ENCODE measurements around the gene MDP1. TPM values are rescaled to one million over a fixed set of nuclear protein-coding genes. Genes with fewer than 3 reads are reported as not detected.

MDP1 gene
- total RNA-seq = 18.0 to 18.4 TPM (median 18.3 TPM) in 3 replicates

- H3K9me3 Mint-ChIP-seq = no peaks in the 10 kb centered on the region
- no peaks in the 10 kb centered on the region for H3K27me3 Mint-ChIP-seq (ENCODE audit: low read depth)
- peaks cover 8% of the 10 kb centered on the region for H3K36me3 Mint-ChIP-seq
- H3K4me1 Mint-ChIP-seq = peaks cover 35% of the 10 kb centered on the region
- peak; percentile 42 to 74 for DNase-seq (ENCODE audit: low spot score in 2 of 2, unreplicated experiment in 2 of 2)
- peak within 1 kb of the TSS; percentile 91 for H3K4me3 Mint-ChIP-seq
- peak within 1 kb of the TSS; percentile 99 for H3K27ac Mint-ChIP-seq
- TF ChIP-seq CTCF (IDR thresholded peaks at IDR 0.05; ENCODE audit: unreplicated experiment) = no peak
Observed at GRCh38 chr14:24215495-24216344, at the start of gene MDP1. TSS of gene MDP1 (minus strand) at chr14:24216066. CDS start at chr14:24215955, 111 bp downstream.

- Mint-ChIP-seq H3K4me3 (no peak overlapping the region), H3K27ac (peak overlapping the region; percentile 88), H3K4me1 (peaks cover 17% of the 10 kb centered on the region), H3K36me3 (peaks cover 13% of the 10 kb centered on the region), H3K9me3 (no peaks in the 10 kb centered on the region), H3K27me3 (ENCODE audit: low read depth) (no peaks in the 10 kb centered on the region)
- no peak for DNase-seq (ENCODE audit: low spot score in 2 of 2, unreplicated experiment in 2 of 2)
- no peak for TF ChIP-seq CTCF (IDR thresholded peaks at IDR 0.05; ENCODE audit: unreplicated experiment)
Observed at GRCh38 chr14:24264298-24264697, 48.4 kb upstream of the MDP1 start.

- Mint-ChIP-seq H3K9me3 (no peaks in the 10 kb centered on the region), H3K27ac (peak overlapping the region; percentile 88), H3K4me3 (no peak overlapping the region), H3K36me3 (peaks cover 13% of the 10 kb centered on the region), H3K4me1 (peaks cover 22% of the 10 kb centered on the region), H3K27me3 (ENCODE audit: low read depth) (no peaks in the 10 kb centered on the region)
- DNase-seq (ENCODE audit: low spot score in 2 of 2, unreplicated experiment in 2 of 2) = no peak
- no peak for TF ChIP-seq CTCF (IDR thresholded peaks at IDR 0.05; ENCODE audit: unreplicated experiment)
Observed at GRCh38 chr14:24263848-24264247, 48.0 kb upstream of the MDP1 start.

GRCh38 chr14:24262821-24263733, 47.2 kb upstream of the MDP1 start, which contains the start of gene TGM1:
TSS of gene TGM1 (minus strand) at chr14:24263177. CDS start at chr14:24262352, 825 bp downstream.
- H3K4me1 Mint-ChIP-seq = peaks cover 27% of the 10 kb centered on the region
- no peaks in the 10 kb centered on the region for H3K27me3 Mint-ChIP-seq (ENCODE audit: low read depth)
- H3K36me3 Mint-ChIP-seq = peaks cover 13% of the 10 kb centered on the region
- DNase-seq (ENCODE audit: low spot score in 2 of 2, unreplicated experiment in 2 of 2) = no peak
- H3K9me3 Mint-ChIP-seq = no peaks in the 10 kb centered on the region
- no peak within 1 kb of the TSS for H3K4me3 Mint-ChIP-seq
- no peak for TF ChIP-seq CTCF (IDR thresholded peaks at IDR 0.05; ENCODE audit: unreplicated experiment)
- peak within 1 kb of the TSS; percentile 88 for H3K27ac Mint-ChIP-seq

- TF ChIP-seq CTCF (IDR thresholded peaks at IDR 0.05; ENCODE audit: unreplicated experiment) = no peak
- Mint-ChIP-seq H3K4me1 (peaks cover 31% of the 10 kb centered on the region), H3K9me3 (no peaks in the 10 kb centered on the region), H3K27me3 (ENCODE audit: low read depth) (no peaks in the 10 kb centered on the region), H3K36me3 (peaks cover 8% of the 10 kb centered on the region), H3K4me3 (no peak overlapping the region), H3K27ac (no peak overlapping the region)
- DNase-seq (ENCODE audit: low spot score in 2 of 2, unreplicated experiment in 2 of 2) = no peak
Observed at GRCh38 chr14:24261969-24262327, 46.1 kb upstream of the MDP1 start.
